ENCODE measurements around the gene NAP1L1. TPM values are rescaled to one million over a fixed set of nuclear protein-coding genes. Genes with fewer than 3 reads are reported as not detected.

NAP1L1 gene
- total RNA-seq, 6 experiments from 2014 or later = 473 to 573 (median 520) TPM

DNA sequence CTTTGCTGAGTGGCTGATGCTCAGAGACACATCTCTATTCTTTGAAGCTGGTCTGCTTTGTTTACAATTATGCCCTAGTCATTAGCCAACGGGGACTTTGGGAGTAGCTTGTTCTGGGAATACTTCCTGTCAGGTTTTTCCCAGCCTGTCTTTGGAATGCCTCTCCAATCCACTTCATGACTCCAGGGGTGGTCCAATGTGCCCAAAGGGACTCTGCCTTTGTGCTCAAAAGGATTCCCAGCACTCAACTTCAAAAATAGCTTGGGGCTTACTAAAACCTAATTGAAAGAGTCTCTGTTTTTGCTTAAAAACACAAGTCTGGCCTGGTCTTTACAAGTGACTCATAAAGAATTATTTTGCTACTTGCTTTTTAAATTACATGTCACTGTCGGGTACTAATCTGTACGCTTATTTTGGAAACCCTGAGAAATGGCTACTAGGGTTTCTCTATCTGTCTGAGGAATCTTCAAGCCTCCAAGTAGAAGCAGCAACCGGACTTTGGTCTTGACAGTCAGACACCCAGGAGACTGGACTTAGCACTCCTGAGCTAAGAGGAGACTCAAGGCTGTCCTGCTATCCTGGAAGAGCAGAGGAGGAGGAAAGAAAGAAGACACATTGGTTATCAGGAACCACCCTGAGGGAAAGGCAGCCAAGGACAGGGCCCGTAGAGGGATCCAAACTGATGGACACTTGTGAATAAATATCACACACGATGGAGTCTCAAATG lies 73.6 kb downstream of the NAP1L1 start:
- DNase-seq = peak; percentile 43
- Mint-ChIP-seq H3K36me3 (ENCODE audit: low read depth) (no peaks in the 10 kb centered on the region), H3K27me3 (ENCODE audit: insufficient read depth) (no peaks in the 10 kb centered on the region), H3K9me3 (no peaks in the 10 kb centered on the region), H3K4me3 (0 out of 2 replicates have a peak overlapping the region, but pooled peaks have one; percentile 16), H3K4me1 (ENCODE audit: low read depth) (peaks cover 40% of the 10 kb centered on the region), H3K27ac (peak overlapping the region; percentile 92)
- TF ChIP-seq, protein P1, sequence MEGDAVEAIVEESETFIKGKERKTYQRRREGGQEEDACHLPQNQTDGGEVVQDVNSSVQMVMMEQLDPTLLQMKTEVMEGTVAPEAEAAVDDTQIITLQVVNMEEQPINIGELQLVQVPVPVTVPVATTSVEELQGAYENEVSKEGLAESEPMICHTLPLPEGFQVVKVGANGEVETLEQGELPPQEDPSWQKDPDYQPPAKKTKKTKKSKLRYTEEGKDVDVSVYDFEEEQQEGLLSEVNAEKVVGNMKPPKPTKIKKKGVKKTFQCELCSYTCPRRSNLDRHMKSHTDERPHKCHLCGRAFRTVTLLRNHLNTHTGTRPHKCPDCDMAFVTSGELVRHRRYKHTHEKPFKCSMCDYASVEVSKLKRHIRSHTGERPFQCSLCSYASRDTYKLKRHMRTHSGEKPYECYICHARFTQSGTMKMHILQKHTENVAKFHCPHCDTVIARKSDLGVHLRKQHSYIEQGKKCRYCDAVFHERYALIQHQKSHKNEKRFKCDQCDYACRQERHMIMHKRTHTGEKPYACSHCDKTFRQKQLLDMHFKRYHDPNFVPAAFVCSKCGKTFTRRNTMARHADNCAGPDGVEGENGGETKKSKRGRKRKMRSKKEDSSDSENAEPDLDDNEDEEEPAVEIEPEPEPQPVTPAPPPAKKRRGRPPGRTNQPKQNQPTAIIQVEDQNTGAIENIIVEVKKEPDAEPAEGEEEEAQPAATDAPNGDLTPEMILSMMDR (IDR thresholded peaks at IDR 0.05) = no peak

DNA sequence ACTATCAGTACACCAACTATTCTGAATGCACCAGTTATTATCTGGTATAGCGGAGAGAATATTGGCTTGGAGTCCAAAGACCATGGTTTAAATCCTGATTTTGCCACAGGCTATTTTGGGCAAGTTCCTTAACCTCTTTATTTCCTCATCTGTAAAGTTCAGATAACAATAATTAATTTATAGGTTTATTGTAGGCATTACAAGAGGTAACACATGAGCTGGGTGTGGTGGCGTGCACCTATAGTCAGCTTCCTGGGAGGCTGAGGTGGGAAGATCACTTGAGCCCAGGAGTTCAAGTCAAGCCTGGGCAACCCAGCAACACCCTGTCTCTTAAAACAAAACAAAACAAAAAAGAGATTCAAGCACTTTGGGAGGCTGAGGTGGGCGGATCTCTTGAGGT lies 76.1 kb downstream of the NAP1L1 start:
- Mint-ChIP-seq H3K9me3 (peaks cover 6% of the 10 kb centered on the region; the same call in 1 of the 2 replicates), H3K36me3 (ENCODE audit: low read depth) (peaks cover 11% of the 10 kb centered on the region; the same call in 1 of the 2 replicates), H3K27me3 (ENCODE audit: insufficient read depth) (no peaks in the 10 kb centered on the region), H3K27ac (no peak overlapping the region), H3K4me3 (no peak overlapping the region), H3K4me1 (ENCODE audit: low read depth) (peaks cover 32% of the 10 kb centered on the region)
- TF ChIP-seq, protein P1 (IDR thresholded peaks at IDR 0.05) = no peak
- no peak for DNase-seq

DNA sequence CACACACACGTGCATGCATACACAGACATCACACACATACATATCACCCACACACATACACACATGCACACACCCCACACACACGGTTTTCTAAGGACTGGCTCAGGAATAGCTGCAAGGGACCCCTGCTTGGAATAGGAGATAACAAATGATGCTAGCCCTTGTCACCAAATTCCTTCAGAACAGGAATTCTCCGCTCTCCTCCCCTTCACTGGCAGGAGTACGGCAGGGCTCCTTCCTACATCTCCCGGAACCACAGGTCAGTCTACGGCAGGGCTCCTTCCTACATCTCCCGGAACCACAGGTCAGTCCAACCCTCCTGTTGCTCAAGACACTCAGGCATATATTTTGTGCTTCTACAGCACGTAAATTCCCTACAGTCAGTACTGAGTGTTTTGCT lies 76.8 kb downstream of the NAP1L1 start:
- peaks cover 6% of the 10 kb centered on the region; the same call in 1 of the 2 replicates for H3K9me3 Mint-ChIP-seq
- no peak overlapping the region for H3K27ac Mint-ChIP-seq
- DNase-seq = no peak

DNA sequence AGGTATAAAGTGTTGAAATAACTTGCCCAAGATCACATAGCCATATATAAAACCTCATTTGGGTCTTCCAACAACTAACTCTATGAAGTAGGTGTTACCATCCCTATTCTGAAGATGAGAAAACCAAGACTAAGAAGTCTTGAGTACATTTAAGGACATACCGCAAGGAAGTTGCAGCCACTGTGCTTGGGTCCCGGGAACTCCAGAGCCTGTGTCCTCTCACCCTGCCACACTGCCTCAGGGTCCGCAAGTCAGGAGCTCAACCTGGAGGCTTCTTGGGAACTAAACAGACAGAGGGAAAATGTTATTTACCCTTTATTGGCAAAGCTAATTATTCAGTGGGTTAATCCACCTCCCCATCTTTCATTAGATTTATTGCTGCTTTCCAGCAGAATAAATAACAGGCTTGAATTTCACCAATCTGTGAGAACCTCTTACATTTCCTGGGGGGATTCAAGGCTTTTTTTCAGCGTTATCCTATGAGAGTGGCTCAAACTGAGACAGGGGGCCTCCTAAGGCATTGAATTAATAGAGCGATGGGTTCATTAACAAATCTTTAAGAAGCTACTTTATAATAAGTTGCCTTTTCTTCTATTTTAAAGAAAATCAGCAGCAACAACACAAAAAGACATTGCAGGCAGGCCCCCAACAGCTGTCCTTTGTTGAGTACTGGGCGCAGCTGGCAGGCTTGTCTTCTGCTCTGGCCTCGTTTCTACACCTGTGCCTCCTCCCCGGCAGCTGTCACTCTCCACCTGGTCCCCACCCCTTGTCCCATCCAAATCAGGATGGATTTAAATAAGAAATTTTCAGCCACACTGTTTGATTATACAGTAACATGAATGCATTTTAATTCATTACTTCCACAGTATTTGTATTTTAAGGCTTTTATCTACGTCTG lies 78.2 kb downstream of the NAP1L1 start:
- H3K4me1 Mint-ChIP-seq (ENCODE audit: low read depth) = peaks cover 27% of the 10 kb centered on the region
- peaks cover 13% of the 10 kb centered on the region; the same call in 1 of the 2 replicates for H3K36me3 Mint-ChIP-seq (ENCODE audit: low read depth)
- no peaks in the 10 kb centered on the region for H3K27me3 Mint-ChIP-seq (ENCODE audit: insufficient read depth)
- H3K9me3 Mint-ChIP-seq = peaks cover 6% of the 10 kb centered on the region; the same call in 1 of the 2 replicates
- no peak overlapping the region for H3K27ac Mint-ChIP-seq
- DNase-seq = no peak
- no peak overlapping the region for H3K4me3 Mint-ChIP-seq
- TF ChIP-seq, protein P1 (IDR thresholded peaks at IDR 0.05) = no peak

More for the DNA sequence above, 76.8 kb downstream of the NAP1L1 start:
- TF ChIP-seq, protein P1 (IDR thresholded peaks at IDR 0.05) = no peak
- H3K4me3 Mint-ChIP-seq = no peak overlapping the region
- H3K4me1 Mint-ChIP-seq (ENCODE audit: low read depth) = peaks cover 35% of the 10 kb centered on the region
- H3K36me3 Mint-ChIP-seq (ENCODE audit: low read depth) = peaks cover 13% of the 10 kb centered on the region; the same call in 1 of the 2 replicates
- H3K27me3 Mint-ChIP-seq (ENCODE audit: insufficient read depth) = no peaks in the 10 kb centered on the region

DNA sequence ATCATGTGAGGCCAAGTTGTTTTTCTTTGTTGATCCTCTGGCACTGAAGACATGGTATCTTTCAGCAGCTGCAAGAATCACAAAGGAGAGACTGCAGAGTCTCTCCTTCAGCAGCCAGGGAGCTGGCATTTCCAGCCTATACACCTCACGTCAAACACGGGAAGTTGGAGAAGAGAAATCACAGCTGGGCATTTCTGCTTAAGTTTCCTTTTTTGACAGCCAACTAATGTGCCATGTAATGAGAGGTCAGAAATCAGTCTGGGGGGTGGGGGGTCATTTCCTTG lies 81.2 kb downstream of the NAP1L1 start:
- H3K27me3 Mint-ChIP-seq (ENCODE audit: insufficient read depth) = no peaks in the 10 kb centered on the region
- DNase-seq = no peak

More for the DNA sequence above, 81.2 kb downstream of the NAP1L1 start:
- TF ChIP-seq, protein P1 (IDR thresholded peaks at IDR 0.05) = no peak
- Mint-ChIP-seq H3K4me1 (ENCODE audit: low read depth) (peaks cover 32% of the 10 kb centered on the region), H3K36me3 (ENCODE audit: low read depth) (peaks cover 13% of the 10 kb centered on the region; the same call in 1 of the 2 replicates), H3K9me3 (peaks cover 6% of the 10 kb centered on the region; the same call in 1 of the 2 replicates), H3K4me3 (no peak overlapping the region), H3K27ac (no peak overlapping the region)

Data from HFFc6 (cell line).